OCI-LY1 (cell line): ENCODE results near the gene PCSK2.

Experiments used
- CTCF ChIP-seq: fragments of 200-600 bp; sonication (generic), shearing (Covaris generic); IDR thresholded peaks from 2 replicates; pipeline ENCODE4 v1.5.1; 2017; ENCODE audit warnings: mild to moderate bottlenecking, antibody characterized with exemption, low read length, moderate library complexity, mixed read lengths
- EZH2 ChIP-seq: fragments of 200-600 bp; sonication (generic), shearing (Covaris generic); IDR thresholded peaks from 2 replicates; pipeline ENCODE4 v1.8.0; 2017; ENCODE audit warnings: borderline replicate concordance, mixed run types, mild to moderate bottlenecking, antibody characterized with exemption, low read length, moderate library complexity, mixed read lengths

DNA sequence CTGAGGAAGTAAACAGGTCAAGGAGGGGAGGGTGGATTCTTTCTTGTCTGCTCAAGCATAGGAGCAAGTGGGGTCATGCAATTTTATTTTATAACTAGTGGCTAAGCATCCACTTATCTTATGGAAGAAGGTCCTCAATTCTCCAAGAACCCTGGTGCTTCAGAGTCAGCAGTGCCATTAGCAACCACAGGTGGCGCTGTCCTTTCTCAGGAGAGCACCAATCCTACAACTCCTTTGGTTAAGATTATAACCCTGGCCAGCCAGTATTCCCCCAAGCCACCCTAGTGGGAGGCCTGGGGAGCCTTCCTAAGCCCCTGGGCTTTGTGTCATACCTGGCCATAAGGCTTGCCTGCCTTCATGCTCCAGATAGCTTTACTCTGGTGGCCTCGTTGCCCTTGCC is 60.7 kb downstream of the PCSK2 start:
- TF ChIP-seq CTCF (peak; percentile 40; the same call in 1 of the 2 replicates), EZH2 (no peak)
